Left colon (tissue), 2 donors: ENCODE results near the gene KCTD19. TPM values are rescaled to one million over a fixed set of nuclear protein-coding genes. Genes with fewer than 3 reads are reported as not detected.

Experiments
- ATAC-seq: fragments of 200-7000 bp; cut with Tn5 transposase; one replicate; pipeline ENCODE4 v1.9.1; 2020; ENCODE audit warnings: mild to moderate bottlenecking, moderate library complexity
- DNase-seq, 2 donors: peaks; one replicate each; pipeline ENCODE4 v3.0.0-alpha.2; 2020
- intact Hi-C, 2 donors: fragments of 100-400 bp; cut with DNase I in 1 of 2; cut with micrococcal nuclease in 1 of 2; formaldehyde crosslinking; loops; one replicate each; pipeline versions ENCODE4 v1.11.2 to v1.14.0; 2022; cut with DNase I, micrococcal nuclease
- total RNA-seq, 2 donors: library from RNA; stranded (reverse); fragmentation: NEBNext Ultra II Directional; extraction: Animal tissue kit (Norgen Biotek cat#: 25700); gene quantifications; one replicate each; pipeline ENCODE4 v1.2.1, GENCODE V29; 2021
- donor health status: DM: no; HTN: no; CAD: no.
- donor health status: DM: yes; HTN: yes; CAD: no.

KCTD19 gene
- total RNA-seq, 2 donors from 2014 or later: 0.06 TPM; not detected in 1

DNA sequence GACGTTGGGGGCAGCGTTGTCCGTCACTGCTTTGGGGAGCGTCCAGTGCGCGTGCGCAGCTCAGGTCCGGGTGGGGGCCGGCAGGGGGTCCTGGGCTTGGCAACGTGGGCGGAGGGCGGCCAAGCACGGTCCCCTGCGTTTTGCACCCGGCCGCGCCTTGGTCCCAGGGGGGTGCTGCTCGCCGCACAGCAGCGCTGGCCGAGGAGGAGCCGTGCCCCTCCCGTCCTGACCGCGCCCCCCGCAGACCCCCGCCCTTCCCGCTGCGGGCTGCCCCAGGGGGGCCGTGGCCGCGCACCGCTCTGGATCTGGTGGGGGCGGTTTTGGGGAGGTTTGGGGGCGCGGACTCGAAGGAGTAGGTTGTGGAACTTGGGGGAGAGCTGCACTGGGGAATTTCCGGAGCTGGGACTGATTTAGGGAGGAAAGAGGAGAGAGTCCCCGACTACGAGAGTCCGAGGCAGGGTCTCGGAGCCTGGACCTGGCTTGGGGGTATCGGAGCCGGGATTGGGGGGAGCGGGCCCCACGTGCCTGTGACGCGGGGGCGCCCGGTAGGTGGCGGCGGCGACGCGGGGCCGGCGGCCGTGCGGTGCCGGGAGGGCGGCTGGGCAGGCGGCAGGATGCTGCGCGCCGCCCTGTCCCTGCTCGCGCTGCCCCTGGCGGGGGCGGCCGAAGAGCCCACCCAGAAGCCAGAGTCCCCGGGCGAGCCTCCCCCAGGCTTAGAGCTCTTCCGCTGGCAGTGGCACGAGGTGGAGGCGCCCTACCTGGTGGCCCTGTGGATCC, 78.0 kb downstream of the KCTD19 start, which contains the start of gene SLC9A5:
SLC9A5 (plus strand) TSS at position 579 of the 777 bp plus-strand sequence; CDS start at position 615, 36 bp downstream.
- intact Hi-C loops: no loop called here
- DNase-seq (no peak), ATAC-seq (no peak)

DNA sequence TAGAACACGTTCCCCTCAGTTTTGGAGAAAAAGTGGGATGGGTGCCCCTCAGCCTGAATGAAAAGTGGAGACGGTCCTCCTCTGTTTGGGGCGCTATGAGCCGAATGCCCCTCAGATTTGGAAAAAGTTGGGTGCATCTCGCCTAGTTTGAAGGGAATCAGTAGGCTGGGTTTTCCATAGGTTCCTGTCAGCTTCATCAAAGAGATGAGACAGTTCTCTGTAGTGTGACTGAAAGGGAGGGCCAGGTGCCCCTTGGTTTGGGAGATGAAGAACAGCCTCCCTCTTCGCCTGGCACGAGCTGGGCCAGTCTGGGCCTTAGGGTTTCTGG, 78.5 kb downstream of the KCTD19 start:
- DNase-seq: no peak
- intact Hi-C loops: no loop called here
- no peak for ATAC-seq

DNA sequence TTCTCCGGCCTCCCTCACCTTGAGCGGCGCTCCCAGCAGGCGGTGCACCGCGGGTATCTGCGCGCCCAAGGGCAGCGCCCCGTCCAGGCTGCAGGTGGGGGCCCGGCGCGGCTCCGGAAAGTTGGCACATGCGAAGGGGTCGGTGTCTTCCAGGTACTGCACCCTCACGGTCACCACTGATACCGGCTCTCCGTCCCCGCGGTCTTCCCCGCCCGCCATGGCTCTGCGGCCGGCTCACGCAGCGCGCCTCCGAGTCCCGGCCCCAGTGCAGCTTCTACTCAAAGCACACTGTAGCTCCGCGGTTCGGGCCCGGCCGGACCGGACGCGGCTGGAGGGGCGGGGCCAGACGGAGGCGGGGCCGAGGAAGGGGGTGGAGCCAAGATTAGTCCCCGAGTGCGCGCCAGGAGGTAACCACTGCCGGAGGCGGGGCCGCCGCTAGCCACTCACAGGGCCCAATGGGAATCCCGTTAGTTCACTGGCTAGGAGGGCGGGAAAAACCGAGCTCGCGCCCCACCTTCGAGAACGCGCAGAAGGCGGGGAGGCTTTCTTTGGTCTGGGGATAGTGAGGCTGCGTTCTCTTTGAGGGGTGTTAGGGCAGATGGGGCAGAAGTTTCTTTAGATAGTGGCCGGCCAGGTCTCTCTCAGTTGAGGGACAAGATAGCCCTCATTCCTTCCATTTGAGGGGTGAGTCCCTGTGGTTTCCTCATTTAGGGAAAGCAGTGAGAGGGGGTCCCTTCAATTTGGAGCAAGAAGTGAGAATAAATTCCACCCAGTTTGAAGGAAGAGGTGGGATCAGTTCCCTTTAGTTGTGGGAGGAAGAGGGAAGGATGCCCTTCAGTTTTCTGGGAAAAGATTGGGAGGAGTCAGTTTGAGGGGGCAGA, 79.1 kb downstream of the KCTD19 start, which contains the start of gene FHOD1:
FHOD1 (minus strand) TSS at position 290 of the 881 bp plus-strand sequence; CDS start at position 219, 71 bp downstream.
- ATAC-seq (peak; percentile 79), DNase-seq (peak; percentile 98 to 99)
- intact Hi-C loops: no loop called here

- DNase-seq: peak; percentile 95 to 96
- ATAC-seq: peak; percentile 81
- intact Hi-C loops: no loop called here
These were observed 79.8 kb downstream of the KCTD19 start for GRCh38 chr16:67246756-67247191.

GRCh38 chr16:67246081-67246755, 80.3 kb downstream of the KCTD19 start:
- intact Hi-C loops: no loop called here
- ATAC-seq (peak; percentile 33), DNase-seq (peak; percentile 78)

DNA sequence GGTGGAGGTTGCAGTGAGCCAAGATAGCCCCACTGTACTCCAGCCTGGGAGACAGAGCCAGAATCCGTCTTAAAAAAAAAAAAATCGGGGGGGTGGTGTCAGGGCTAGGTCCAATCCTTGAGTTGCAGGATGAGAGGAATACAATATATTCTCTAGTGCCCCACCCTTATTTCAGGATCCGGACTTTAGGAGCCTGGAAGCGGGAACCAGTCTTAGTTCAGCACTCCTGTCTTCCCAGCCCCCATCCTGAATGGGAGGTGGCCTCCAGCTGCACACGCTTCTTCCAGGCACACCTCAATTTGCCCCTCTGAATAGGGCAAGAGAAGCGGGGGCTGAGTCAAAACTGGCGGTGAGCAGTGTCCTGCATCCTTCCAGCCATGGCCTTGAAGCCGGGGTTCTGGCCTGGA, 80.9 kb downstream of the KCTD19 start:
- intact Hi-C loops: no loop called here
- ATAC-seq: peak; percentile 3
- DNase-seq: peak in 1 of 2 donors; percentile 79

- ATAC-seq (no peak), DNase-seq (no peak)
- intact Hi-C loops: no loop called here
These were observed 81.4 kb downstream of the KCTD19 start for GRCh38 chr16:67245186-67245585.

GRCh38 chr16:67244387-67245185, 82.0 kb downstream of the KCTD19 start:
- intact Hi-C loops: no loop called here
- ATAC-seq (no peak), DNase-seq (peak; percentile 57 to 85)

DNA sequence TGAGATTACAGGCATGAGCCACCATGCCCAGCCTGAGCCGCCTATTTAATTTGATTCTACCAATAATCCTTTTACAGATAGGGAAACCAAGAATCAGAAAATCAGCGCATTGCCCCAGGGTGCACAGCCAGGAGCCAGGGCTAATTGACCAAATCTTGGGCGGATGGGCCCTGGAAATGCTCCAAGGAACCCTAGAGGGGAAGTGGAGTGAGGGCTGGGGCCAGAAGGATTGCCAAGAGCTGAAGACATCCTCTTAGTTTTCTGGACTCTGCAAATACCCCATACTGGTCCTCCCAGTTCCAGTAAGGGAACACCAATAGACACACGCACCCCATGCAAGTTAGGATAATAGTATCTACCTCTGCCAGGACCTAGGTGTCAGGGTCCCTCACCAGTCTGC, 83.1 kb downstream of the KCTD19 start:
- intact Hi-C loops: no loop called here
- ATAC-seq (no peak), DNase-seq (no peak)

DNA sequence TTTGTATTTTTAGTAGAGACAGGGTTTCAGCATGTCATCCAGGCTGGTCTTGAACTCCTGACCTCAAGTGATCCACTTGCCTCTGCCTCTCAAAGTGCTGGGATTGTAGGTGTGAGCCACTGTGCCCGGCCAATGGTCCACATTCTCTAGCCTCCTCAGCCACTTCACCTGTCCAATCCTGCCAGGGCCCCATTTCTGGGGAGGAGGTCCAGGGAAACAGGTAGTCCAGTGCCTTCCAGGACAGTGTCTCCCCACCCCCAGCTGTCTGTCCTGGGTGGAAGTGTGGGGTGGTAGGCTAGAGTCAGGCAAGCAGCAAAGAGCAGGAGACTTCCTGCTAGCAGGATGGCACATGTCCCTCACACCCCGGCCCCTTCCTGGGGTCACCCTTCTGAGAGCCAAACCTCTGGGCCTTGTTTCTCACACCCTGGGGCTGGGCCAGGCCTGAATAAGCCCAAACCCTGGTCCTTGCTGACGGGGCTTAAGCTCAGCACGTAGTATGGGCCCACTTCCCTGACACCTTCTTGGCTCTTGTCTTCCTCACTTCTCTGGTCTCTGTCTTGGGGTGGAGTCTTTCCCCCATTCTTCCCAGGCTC, 84.3 kb downstream of the KCTD19 start:
- intact Hi-C loops: no loop called here
- DNase-seq: no peak
- no peak for ATAC-seq

- intact Hi-C loops: no loop called here
- ATAC-seq: peak; percentile 69
- peak; percentile 74 to 83 for DNase-seq
These were observed 85.3 kb downstream of the KCTD19 start for GRCh38 chr16:67241008-67241900.

GRCh38 chr16:67240506-67240905, 86.0 kb downstream of the KCTD19 start:
- ATAC-seq: peak; percentile 13
- intact Hi-C loops: no loop called here
- no peak for DNase-seq

Other genes with a start within 250 kb of the KCTD19 start
- gene PHAF1, start 216.8 kb downstream of the KCTD19 start, total RNA-seq: 10 to 100 TPM; 11.3 to 13.9 TPM
- gene B3GNT9, start 175.7 kb downstream of the KCTD19 start, total RNA-seq: 1 to 10 TPM; 2.9 to 4.3 TPM
- gene TRADD, start 166.8 kb downstream of the KCTD19 start, total RNA-seq: 10 to 100 TPM; 25.5 to 27.4 TPM
- gene FBXL8, start 166.8 kb downstream of the KCTD19 start, total RNA-seq: 10 to 100 TPM; 20.2 to 23.0 TPM
- gene HSF4, start 162.0 kb downstream of the KCTD19 start, total RNA-seq: 10 to 100 TPM; 36.5 to 39.2 TPM
- gene NOL3, start 156.2 kb downstream of the KCTD19 start, total RNA-seq: 10 to 100 TPM; 23.1 to 30.2 TPM
- 10 to 100 TPM; 21.9 to 30.8 TPM for gene MATCAP1, start 142.8 kb downstream of the KCTD19 start, total RNA-seq
- 1 to 10 TPM; 2.3 to 5.9 TPM for gene EXOC3L1, start 136.6 kb downstream of the KCTD19 start, total RNA-seq
- 10 to 100 TPM; 59.1 to 81.4 TPM for gene E2F4, start 134.6 kb downstream of the KCTD19 start, total RNA-seq
- 10 to 100 TPM; 58.1 to 60.5 TPM for gene ELMO3, start 127.6 kb downstream of the KCTD19 start, total RNA-seq
- gene TMEM208, start 99.6 kb downstream of the KCTD19 start, total RNA-seq: 10 to 100 TPM; 40.7 to 42.0 TPM
- 10 to 100 TPM; 29.7 to 42.7 TPM for gene FHOD1, start 79.3 kb downstream of the KCTD19 start, total RNA-seq
- 1 to 10 TPM in 1 of 2 donors, under 1 TPM in 1; 0.61 to 1.3 TPM for gene SLC9A5, start 77.8 kb downstream of the KCTD19 start, total RNA-seq
- 10 to 100 TPM in 1 of 2 donors, 1 to 10 TPM in 1; 7.7 to 11.9 TPM for gene PLEKHG4, start 47.2 kb downstream of the KCTD19 start, total RNA-seq
- under 1 TPM; 0.34 to 0.40 TPM for gene LRRC36, start 74 bp upstream of the KCTD19 start, total RNA-seq
- gene TPPP3, start 66.8 kb upstream of the KCTD19 start, total RNA-seq: 1 to 10 TPM; 4.1 to 8.3 TPM
- 10 to 100 TPM; 10.7 to 12.5 TPM for gene ZDHHC1, start 89.7 kb upstream of the KCTD19 start, total RNA-seq
- 1,000 to 10,000 TPM in 1 of 2 donors, 100 to 1,000 TPM in 1; 723 to 1,005 TPM for gene HSD11B2, start 104.4 kb upstream of the KCTD19 start, total RNA-seq
- 100 to 1,000 TPM; 226 to 297 TPM for gene ATP6V0D1, start 154.4 kb upstream of the KCTD19 start, total RNA-seq
- gene AGRP, start 156.8 kb upstream of the KCTD19 start, total RNA-seq: not detected
- gene RIPOR1, start 202.1 kb upstream of the KCTD19 start, total RNA-seq: 10 to 100 TPM; 14.4 to 22.4 TPM
- 10 to 100 TPM; 37.0 to 42.2 TPM for gene CTCF, start 235.8 kb upstream of the KCTD19 start, total RNA-seq